PC-3 (cell line): ENCODE measurements around the gene FSIP1.

Experiments used
- CTCF ChIP-seq: fragments of 300-600 bp; sonication (generic); conservative IDR thresholded peaks from 2 replicates; pipeline ENCODE4 v1.5.1; 2017; ENCODE audit warnings: antibody characterized with exemption, low read depth, mild to moderate bottlenecking, low read length
- EZH2 ChIP-seq: fragments of 300-600 bp; sonication (generic); IDR thresholded peaks from one replicate; pipeline ENCODE4 v1.6.1; 2017; ENCODE audit warnings: antibody characterized with exemption, mild to moderate bottlenecking, low read length; ENCODE audit not compliant: unreplicated experiment

- no peak for TF ChIP-seq CTCF
- TF ChIP-seq EZH2 = no peak
These were observed 21.4 kb upstream of the FSIP1 start for GRCh38 chr15:39804026-39804425.
